ENCODE data around the gene PPP2R5D.

DNA sequence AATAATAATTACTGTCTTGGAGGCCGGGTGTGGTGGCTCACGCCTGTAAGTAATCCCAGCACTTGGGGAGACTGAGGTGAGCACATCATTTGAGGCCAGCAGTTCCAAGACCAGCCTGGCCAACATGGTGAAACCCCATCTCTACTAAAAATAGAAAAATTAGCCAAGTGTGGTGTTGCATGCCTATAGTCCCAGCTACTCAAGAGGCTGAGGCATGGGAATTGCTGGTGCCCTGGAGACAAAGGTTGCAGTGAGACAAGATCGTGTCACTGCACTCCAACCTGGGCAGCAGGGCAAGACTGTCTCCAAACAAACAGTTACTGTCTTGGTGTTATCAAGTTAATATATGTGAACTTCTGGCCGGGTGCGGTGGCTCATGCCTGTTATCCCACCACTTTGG lies 42.0 kb downstream of the PPP2R5D start:
- TF ChIP-seq, protein P1, sequence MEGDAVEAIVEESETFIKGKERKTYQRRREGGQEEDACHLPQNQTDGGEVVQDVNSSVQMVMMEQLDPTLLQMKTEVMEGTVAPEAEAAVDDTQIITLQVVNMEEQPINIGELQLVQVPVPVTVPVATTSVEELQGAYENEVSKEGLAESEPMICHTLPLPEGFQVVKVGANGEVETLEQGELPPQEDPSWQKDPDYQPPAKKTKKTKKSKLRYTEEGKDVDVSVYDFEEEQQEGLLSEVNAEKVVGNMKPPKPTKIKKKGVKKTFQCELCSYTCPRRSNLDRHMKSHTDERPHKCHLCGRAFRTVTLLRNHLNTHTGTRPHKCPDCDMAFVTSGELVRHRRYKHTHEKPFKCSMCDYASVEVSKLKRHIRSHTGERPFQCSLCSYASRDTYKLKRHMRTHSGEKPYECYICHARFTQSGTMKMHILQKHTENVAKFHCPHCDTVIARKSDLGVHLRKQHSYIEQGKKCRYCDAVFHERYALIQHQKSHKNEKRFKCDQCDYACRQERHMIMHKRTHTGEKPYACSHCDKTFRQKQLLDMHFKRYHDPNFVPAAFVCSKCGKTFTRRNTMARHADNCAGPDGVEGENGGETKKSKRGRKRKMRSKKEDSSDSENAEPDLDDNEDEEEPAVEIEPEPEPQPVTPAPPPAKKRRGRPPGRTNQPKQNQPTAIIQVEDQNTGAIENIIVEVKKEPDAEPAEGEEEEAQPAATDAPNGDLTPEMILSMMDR (conservative IDR thresholded peaks at IDR 0.05; ENCODE audit: low read depth, low read length) = no peak
- TF ChIP-seq FOS (IDR thresholded peaks at IDR 0.05; ENCODE audit: low read depth, low read length) = no peak
- TF ChIP-seq SMC3 (IDR thresholded peaks at IDR 0.05; ENCODE audit: low read depth, low read length) = no peak
- no peak for TF ChIP-seq POLR2A (IDR thresholded peaks at IDR 0.05; ENCODE audit: low read depth, low read length)

Data from IMR-90 (cell line).